CD4-positive, alpha-beta T cell treated with Interleukin-10 for 1 hour (primary cell): ENCODE results near the gene ZNF419.
"Not testable (repeated sequence)": the region's sequence is repeated elsewhere in the genome, so short reads cannot be mapped to it uniquely, and the experiment has no call there.

Source experiments
- DNase-seq: peaks from one replicate; pipeline ENCODE4 v3.0.0-alpha.2; 2020

Gene ZNF419

DNA sequence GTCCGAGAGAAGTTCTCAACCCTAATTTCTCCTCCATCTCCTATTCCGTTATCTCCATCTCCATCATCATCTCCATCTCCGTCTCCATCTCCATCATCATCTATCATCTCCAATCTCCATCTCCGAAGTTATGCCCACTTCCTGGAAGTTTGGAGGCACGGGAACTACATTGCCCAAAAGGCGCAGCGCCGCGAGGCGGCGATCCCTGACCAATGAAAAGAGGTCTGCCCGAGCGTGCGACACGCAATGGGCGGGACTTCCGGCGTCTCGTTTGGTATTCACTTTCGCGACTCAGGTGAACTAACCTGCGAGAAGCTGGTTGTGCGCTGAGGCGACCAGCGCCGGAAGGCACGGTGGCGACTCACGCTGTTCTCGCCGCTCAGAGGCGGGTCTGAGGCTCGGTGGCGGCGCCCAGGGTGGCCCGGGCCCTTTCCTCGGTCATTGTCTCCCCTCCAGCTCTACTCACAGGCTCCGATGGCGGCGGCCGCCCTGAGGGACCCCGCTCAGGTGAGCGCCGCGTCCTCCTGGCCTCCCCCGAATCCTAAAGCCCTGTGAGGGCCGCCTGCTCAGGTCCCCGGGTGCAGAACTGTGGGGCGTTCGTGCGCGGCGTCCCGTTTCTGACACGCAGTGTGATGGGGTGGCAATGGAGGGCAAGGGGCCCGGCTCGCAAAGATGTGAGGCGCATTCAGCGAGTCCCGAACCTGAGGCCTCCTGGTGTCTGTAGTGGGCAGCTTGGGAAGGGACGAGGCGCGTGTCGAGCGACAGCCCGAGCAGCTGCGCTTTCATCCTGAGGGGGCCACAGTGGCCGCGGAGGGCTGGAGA lies at the start of gene ZNF419:
TSS of gene ZNF419 (plus strand) at position 274 of the 822 bp plus-strand sequence. CDS start at position 475, 201 bp downstream.
- DNase-seq, result peak; percentile 95

DNA sequence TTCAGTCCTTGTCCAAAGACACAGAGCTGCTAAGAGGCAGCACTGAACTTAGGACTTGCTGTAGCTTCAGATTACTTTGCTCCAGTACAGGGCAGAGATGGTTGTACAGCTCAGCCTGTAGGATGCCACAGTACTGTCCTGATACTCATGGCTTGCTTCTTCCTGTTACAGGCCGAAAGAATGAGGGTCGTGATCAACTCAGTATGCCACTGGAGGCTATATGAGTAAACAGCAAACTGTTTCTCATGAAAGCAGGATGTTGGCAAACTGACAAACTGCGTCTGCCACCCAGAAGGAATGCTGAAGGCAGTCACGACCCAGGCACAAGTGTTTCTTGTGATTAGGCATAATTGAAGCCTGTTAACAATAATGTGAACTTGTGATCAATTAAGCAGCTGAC lies 49.6 kb upstream of the ZNF419 start:
- no peak for DNase-seq

DNA sequence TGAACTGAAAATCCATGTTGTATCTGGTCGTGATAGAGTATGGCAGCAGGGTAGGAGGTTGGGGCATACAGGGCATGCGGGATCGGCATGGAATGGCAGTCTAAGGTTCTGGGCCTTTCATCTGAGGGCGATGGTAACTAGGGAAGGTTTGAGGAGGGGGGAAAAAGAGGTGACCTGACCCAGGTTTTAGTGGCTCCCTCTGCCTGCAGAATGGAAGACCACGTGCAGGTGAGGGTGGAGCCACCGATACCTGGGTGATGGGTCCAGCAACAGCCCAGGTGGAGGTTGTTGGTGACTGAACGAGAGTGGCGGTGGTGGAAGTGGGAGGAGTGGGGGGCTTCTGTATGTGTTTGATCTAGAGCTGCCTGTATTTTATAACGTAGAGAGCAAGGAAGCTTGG lies 48.6 kb upstream of the ZNF419 start:
- DNase-seq, result no peak

DNA sequence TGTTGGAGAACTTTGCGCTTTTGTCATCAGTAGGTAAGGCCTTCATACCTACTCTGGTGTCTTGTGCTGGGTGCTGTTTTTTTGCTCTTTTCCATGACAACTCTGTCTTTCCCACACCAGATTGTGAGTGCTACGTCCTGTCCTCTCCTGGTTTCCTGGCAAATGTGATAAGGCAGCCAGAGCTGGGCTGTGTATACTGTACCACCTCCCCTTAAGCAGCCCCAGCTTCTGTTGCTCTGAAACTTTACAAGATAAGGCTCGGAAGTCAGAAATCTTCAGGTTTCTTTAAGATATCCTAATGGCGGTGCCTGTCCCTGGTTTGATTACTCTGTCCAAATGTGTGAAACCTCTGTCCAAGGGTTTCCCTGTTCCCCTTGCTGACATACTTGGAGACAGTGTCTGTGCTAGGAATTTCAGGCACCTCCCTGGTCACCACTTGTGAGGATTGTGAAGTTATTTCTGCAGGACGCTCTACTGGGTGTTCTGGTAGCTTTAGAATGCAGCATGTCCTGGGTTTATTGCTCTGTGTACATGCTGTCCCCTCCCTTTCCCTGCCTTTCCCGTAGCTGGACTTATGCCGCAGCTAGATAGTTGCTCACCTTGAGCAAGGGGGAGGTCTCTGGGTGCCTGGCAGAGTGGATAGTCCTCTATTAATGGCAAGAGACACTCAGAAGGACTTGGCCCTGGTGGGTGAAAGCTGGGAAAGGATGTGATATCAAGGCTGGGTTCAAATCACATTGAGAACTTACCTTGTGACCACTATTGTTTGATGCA lies 45.4 kb upstream of the ZNF419 start:
- DNase-seq, result no peak

DNA sequence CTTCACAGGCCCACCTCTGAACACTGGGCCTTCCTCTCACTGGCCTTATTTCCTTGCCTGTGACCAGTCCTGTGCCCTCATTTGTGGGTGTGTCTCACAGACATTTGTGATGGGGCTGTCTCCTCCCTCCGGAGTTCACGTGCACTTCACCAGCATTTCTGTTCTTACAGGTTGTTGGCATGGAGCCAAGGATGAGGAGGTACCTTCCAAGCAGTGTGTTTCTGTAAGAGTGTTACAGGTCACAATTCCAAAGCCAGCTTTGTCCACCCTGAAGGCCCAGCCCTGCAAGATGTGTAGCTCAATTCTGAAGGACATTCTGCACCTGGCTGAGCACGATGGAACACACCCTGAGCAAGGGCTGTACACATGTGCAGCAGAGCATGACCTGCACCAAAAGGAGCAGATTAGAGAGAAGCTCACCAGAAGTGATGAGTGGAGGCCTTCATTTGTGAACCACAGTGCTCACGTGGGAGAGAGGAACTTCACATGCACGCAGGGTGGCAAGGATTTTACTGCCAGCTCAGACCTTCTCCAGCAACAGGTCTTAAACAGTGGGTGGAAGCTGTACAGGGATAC lies 44.3 kb upstream of the ZNF419 start:
- no peak for DNase-seq

DNA sequence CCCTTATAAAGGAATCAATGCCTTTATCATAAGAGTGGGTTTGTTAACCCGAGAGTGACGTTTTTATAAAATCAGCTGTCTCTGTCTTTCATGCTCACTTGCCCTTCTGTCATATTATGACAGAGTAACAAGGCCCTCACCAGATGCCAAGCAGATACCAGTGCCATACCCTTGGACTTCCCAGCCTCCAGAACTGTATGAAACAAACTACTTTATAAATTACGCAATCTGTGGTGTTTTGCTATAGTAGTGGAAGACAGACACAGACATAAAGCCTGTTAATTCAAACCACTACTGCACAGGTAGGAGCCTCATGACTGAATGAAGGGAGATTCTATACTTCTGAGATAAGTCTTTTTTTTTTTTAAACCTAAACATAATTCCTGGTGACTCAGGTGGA lies 35.2 kb upstream of the ZNF419 start:
- no peak for DNase-seq

DNA sequence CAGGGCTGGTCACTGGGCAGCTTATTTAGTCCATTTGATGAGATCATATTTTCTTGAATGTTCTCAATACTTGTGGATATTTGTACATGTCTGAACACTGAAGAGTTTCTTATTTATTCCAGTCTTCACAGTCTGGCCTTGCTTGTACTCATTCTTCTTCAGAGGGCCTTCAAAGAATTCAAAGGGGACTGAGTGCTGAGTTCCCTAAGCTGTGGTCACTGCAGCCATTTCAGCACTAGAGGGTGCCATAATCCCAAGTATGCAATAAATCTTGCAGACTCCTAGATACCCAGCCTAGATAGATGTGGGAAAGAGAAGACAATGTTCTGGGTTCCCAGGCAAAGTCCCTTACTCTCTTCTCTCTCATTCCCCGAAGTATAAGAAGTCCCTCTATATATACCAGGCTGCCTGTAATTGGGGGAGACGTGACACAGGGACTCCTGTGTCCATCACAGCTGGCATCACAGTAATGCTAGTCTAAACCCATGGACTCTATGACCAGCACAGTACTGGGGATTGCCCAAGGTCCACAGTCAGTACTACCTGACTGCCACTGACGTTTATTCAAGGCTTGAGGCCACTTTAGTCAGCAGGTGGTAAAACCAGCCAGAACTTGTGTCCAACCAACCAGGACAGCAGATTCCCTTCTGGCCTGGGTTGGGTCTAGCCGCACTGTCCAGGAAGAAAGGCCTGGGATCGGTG lies 21.7 kb upstream of the ZNF419 start:
- DNase-seq, result peak; percentile 60

DNA sequence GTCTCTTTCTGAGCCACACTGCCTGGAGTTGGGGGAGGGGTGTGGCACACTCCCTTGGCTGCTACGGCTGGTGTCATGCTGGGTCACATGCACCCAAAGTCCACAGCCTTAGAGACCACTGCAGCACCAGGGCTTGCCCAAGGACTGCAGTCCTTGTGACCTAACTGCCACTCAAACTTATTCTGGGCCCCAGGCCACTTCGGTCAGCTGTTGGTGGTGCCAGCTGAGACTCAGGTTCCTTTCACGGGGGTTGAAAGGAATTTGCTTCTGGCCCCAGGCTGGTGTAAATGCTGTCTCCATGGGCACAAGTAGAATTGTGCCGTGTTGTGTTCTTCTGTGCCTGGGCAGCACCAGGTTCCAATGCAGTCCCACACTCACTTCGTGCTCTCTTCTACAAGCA lies 21.1 kb upstream of the ZNF419 start:
- DNase-seq, result no peak

DNA sequence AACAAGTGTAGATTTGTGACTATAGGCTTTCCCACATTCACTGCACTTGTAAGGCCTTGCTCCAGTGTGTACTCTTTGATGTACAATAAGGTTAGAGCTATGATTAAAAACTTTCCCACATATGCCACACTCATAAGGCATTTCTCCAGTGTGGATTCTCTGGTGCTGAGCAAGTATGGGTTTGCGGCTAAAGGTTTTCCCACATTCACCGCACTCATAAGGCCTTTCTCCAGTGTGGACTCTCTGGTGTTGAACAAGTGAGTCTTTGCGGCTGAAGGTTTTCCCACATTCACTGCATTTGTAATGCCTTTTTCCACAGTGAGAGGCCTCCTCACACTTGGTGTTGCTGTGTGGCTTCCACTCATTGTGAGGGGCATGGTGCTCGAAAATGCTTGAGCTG lies 13.9 kb upstream of the ZNF419 start:
- DNase-seq, result no peak

DNA sequence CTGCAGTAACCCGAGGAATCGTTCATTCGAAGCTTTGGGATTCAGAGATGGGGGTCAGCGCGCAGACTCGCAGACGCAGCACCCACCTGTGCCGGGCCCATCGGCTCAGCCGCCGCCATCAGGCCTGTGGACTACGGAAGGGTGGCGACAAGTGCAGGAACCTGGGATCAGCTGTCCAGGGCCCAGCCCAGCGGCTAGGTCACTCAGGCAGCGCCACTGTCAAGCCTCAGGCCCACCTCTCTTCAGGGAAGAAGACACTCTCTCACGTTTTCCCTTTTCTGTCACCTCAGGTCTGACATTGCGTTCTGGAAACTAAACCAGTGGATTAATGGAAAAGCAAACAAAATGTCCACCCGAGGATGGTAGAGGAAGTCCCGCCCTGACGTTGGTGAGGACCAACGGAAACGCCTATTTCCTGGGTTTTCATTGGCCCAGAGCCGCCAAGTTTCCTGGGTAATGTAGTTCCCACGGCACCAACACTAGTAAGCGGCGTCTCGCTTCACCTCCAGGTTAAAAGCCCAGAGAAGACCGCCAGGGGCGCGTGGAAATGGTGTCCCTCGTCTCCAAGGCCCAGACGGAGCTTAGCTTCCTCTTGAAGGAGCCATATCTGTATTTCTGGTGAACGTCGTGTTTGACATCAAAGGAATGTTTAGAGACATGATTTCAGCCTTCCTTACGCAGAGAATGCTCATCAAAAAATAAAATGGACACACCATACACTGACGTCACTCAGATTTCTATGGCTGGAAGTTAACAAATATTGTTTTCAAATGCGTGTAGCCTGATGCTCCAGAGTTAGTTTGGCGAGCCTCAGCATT lies 10.2 kb upstream of the ZNF419 start, which contains the start of gene ZNF772:
TSS of gene ZNF772 (minus strand) at position 376 of the 818 bp plus-strand sequence. CDS start at position 119, 257 bp downstream.
- peak; percentile 93 for DNase-seq

DNA sequence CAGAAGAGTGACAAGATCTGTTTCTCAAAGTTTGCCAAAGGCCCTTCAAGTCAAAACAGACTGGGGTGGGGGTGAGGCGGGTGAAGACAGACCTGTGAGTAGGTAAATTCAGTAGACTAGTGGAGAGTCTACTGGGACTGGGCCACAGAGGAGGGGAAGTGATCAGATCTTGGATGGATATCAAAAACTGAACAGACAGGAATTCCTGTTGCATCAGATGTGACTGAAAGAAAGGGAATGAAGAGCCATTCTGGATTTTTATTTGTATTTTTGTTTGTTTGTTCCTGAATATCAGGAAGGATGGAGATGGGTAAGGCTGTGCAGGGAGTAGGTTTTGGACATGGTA lies 722 bp downstream of the ZNF419 start:
- DNase-seq, result not testable (repeated sequence)

DNA sequence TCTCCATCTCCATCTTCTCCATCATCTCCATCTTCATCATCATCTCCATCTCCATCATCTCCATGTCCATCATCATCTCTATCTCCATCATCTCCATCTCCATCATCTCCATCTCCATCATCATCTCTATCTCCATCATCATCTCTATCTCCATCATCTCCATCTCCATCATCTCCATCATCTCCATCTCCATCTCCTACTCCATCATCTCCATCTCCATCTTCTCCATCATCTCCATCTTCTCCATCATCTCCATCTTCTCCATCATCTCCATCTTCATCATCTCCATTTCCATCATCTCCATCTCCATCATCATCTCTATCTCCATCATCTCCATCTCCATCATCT lies 11.8 kb downstream of the ZNF419 start:
- not testable (repeated sequence) for DNase-seq

DNA sequence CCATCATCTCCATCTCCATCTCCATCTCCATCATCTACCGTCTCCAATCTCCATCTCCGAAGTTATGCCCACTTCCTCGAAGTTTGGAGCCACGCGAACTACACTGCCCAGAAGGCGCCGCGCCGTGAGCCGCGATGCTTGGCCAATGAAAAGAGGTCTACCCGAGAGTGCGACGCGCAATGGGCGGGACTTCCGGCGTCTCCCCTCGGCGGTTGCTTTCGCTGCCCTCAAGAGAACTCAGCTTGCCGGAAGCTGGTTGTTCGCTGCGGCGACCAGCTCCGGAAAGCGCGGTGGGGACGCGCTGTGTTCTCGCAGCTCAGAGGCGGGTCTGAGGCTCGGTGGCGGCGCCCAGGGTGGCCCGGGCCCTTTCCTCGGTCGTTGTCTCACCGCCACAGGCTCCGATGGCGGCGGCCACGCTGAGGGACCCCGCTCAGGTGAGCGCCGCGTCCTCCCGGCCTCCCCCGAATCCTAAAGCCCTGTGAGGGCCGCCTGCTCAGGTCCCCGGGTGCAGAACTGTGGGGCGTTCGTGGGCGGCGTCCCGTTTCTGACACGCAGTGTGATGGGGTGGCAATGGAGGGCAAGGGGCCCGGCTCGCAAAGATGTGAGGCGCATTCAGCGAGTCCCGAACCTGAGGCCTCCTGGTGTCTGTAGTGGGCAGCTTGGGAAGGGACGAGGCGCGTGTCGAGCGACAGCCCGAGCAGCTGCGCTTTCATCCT lies 12.3 kb downstream of the ZNF419 start, which contains the start of gene ZNF773:
TSS of gene ZNF773 (plus strand) at position 259 of the 716 bp plus-strand sequence. CDS start at position 402, 143 bp downstream.
- DNase-seq, result peak; percentile 96

DNA sequence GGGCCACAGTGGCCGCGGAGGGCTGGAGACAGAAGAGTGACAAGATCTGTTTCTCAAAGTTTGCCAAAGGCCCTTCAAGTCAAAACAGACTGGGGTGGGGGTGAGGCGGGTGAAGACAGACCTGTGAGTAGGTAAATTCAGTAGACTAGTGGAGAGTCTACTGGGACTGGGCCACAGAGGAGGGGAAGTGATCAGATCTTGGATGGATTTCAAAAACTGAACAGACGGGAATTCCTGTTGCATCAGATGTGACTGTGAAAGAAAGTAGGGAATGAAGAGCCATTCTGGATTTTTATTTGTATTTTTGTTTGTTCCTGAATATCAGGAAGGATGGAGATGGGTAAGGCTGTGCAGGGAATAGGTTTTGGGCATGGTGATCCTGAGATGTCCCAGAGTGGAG lies 12.8 kb downstream of the ZNF419 start:
- not testable (repeated sequence) for DNase-seq

DNA sequence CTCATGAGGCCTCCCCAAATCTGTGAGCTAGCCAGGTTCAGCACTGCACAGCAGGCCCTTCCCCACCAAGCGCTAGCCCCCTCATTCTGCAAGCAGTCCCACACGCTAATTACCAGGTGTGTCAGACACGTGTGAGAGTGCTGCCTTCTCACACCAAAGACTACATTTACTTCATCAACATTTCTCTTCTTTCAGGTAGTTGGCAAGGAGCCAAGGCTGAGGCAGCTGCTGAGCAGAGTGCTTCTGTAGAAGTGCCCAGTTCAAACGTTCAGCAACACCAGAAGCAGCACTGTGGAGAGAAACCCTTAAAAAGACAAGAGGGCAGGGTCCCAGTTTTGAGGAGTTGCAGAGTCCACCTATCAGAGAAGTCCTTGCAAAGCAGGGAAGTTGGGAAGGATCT lies 18.6 kb downstream of the ZNF419 start:
- DNase-seq, result no peak

DNA sequence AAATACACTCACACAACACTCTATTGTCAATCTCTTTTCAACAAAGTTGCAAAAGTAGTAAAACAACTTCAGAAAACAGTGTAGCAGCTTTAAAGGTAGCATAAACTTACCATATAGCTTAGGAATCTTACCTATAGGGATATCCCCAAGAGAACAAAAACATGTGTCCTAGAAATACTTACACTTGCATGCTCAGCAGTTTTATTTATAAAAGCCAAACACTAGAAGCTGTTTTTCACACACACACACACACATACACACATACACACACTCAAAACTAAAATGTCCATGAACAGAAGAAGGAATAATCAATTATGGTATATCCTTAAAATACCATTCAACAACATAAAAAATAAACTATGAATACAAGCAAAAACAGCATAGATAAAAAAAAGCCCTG lies 23.9 kb downstream of the ZNF419 start:
- DNase-seq, result no peak

DNA sequence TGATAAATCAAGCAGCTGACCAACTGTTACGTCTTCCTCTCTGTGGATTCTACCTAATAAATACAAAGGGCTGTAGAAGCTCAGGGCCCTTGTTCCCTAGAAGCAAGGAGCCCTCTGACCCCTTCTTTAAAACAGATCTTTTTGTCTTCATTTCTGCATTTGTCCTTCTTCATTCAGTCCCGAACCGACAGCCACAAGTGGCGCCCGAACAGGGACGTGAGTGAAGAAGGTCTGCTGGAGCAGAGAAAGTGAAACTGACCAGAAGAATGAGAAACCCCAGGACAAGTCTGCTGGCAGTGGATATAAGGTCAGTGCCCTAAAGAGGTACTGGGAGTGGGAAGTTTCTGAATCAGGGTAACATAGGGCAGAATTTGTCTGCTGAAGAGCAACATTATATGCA lies 25.3 kb downstream of the ZNF419 start:
- DNase-seq, result no peak

DNA sequence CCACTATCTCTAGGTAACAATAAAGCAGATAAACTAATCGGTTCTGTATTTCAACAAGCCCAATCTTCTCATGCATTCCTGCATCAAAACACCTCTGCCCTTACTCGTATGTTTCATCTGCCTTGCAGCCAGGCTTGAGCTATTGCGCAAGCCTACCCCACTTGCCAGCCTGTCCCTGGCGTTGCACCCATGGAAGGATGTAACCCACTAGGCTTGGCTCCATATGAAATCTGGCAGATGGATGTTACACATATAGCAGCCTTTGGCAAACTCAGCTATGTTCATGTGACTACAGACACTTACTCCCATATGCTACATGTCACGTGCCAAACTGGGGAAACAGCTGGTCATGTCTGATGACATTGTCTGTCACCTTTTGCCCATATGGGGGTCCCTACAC lies 27.7 kb downstream of the ZNF419 start:
- DNase-seq, result no peak

DNA sequence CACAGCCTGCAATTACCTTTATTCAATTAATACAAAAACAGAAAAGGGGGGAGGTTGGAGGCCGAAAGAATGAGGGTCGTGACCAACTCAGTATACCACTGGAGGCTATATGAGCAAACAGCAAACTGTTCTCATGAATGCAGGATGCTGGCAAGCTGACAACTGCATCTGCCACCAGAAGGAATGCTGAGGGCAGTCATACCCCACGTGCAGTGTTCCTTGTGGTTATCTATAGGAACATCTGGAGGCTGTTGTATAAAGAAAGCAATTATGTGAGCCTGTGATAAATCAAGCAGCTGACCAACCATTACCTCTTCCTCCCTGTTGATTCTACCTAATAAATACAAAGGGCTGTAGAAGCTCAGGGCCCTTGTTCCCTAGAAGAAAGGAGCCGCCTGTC lies 30.5 kb downstream of the ZNF419 start:
- DNase-seq, result not testable (repeated sequence)

DNA sequence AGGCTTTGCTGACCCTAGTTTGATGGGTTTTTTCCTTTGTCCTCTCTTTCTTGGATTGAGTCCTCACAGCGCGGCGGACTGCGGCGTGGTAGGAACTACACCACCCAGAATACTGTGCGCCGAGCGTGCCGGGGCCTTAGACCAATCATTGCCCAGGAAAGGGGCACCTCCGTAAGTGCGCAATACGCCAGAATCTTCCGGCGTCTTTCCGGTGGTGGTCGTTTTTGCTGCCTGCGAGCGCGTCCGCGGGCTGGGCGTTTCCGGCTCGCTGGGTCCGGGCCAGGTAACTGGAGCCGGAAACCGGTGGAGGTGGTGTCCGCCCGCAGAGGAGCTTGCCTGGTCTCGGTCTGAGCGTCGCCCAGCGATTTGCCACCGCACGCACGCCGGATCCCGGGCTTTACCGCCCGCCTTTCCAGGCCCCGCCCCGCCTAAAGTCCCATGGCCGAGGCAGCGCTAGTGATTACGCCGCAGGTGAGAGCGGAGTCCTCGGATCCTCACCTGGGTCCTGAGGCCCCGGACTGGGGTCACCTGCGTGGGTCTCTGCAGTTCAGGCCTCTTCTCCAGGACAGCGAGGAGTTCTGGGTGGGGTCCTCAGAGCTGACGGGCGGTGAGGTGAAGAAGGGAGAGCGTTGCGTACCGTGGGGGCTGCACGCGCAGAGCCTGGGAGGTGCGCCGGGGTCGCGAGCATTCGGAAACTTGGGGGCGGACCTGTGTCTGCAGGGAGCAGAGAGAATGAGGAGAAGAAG lies 39.8 kb downstream of the ZNF419 start, which contains the start of gene ZNF549:
TSS of gene ZNF549 (plus strand) at position 221 of the 746 bp plus-strand sequence. CDS start at position 439, 218 bp downstream.
- peak; percentile 93 for DNase-seq
